Activated effector memory CD4-positive, alpha-beta T cell treated with Interleukin-2 at 50 U/mL for 16 hours (primary cell): Measurements from ENCODE around the gene EXOC6B.
"Not testable (repeated sequence)": the region's sequence is repeated elsewhere in the genome, so short reads cannot be mapped to it uniquely, and the experiment has no call there.

Experiments
- DNase-seq: peaks from one replicate; pipeline ENCODE4 v3.0.0-alpha.2; 2020

The EXOC6B gene

GRCh38 chr2:72423756-72424155, 402.1 kb downstream of the EXOC6B start:
- no peak for DNase-seq

DNA sequence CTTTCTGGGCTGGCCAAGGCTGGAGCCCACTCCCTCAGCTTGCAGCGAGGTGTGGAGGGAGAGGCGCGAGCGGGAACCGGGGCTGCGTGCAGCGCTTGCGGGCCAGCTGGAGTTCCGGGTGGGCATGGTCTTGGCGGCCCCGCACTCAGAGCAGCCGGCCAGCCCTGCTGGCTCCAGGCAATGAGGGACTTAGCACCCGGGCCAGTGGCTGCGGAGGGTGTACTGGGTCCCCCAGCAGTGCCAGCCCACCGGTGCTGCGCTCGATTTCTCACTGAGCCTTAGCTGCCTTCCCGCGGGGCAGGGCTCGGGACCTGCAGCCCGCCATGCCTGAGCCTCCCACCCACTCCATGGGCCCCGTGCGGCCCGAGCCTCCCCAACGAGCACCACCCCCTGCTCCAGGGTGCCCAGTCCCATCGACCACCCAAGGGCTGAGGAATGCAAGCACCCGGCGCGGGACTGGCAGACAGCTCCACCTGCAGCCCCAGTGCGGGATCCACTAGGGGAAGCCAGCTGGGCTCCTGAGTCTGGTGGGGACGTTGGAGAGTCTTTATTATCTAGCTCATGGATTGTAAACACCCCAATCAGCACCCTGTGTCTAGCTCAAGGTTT, 404.0 kb downstream of the EXOC6B start:
- not testable (repeated sequence) for DNase-seq

GRCh38 chr2:72415781-72416475, 409.9 kb downstream of the EXOC6B start:
- DNase-seq = no peak

DNA sequence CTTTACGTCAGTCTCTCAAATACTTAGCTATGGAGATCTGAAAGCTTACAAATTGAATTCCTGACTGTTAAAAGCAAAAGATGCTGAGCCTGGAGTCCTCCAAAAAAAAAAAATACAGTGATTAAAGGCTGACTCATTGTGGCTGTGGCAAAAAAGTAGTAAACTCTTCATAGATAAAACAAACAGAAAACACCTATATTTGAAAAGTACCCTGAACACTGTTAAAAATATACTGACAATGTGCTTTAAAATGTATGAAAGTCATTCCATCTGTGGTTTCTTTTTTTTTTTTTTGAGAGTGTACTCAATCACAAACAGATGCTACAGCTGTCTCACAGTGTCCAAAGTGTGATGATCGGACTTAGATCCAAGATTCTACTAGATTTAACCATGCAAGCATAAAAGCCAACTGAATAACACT, 410.6 kb downstream of the EXOC6B start:
- DNase-seq = no peak

DNA sequence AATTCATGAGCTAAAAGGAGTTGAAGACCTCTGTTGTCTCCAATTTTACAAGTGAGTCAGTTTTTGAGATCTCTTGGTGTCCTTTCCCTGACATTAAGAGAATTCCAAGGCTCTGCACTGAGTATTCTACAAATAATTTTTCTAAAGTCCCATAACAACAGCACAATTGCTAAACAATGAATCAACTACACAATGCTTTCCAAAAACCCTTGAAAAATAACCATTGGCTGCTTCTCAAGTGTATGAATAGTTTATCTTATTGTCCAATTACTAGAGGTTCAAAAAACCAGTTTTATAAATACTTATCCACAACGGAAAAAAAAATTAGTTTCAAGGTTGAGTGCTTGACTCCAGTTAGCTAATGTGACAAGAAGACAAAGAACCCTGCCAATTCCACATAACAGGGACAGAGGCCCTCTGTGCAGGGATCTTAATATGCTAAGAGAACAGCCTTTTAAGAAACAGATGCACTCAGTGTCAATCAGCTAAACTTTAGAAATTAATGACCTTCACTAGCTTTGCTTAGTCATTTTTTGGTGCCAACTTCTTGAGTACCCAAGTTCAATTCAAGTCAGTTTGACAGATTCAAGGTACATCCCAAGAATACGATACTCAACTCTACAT, 411.6 kb downstream of the EXOC6B start:
- no peak for DNase-seq

- no peak for DNase-seq
These were observed 412.1 kb downstream of the EXOC6B start for GRCh38 chr2:72413716-72414115.

GRCh38 chr2:72412214-72412613, 413.6 kb downstream of the EXOC6B start:
- DNase-seq = no peak

GRCh38 chr2:72399879-72400278, 426.0 kb downstream of the EXOC6B start:
- no peak for DNase-seq

DNA sequence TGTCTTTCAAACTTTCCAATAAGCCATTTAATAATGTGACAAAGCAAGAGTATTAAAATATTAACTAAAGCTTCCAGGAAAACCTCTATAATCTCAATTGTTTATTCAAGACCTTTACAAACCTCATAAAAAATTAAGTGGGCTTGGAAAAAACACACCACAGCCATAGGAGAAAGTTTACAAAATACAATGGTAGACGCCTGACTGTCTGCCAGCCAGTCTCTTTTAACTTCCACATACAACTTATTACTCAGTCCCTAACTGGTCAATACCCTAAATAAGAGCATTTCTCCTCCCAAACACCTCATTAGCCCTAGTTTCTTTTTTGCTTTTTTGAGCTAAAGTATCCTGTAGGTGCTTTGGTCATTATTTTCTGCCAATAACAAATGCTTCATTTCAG, 430.7 kb downstream of the EXOC6B start:
- DNase-seq = no peak

GRCh38 chr2:72394541-72395070, 431.2 kb downstream of the EXOC6B start:
- DNase-seq = no peak

GRCh38 chr2:72389447-72389846, 436.4 kb downstream of the EXOC6B start:
- no peak for DNase-seq

DNA sequence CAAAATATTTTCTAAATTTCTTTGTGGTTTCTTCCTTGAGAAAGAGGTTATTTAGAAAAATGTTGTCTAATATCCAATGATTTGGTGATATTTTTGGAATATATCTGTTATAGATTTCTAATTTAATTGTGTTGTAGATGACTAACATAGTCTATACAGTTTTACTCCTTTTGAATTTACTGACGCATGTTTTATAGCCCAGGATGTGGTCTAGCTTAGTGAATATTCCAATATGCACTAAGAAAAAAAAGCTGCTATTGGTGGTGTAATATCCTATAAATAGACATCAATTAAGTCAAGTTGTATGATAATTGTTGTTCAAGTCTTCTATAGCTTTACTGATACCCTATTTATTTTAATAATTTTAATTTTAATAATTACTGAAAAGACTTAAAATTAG, 437.6 kb downstream of the EXOC6B start:
- DNase-seq = no peak

- DNase-seq = no peak
These were observed 439.5 kb downstream of the EXOC6B start for GRCh38 chr2:72386288-72386687.

DNA sequence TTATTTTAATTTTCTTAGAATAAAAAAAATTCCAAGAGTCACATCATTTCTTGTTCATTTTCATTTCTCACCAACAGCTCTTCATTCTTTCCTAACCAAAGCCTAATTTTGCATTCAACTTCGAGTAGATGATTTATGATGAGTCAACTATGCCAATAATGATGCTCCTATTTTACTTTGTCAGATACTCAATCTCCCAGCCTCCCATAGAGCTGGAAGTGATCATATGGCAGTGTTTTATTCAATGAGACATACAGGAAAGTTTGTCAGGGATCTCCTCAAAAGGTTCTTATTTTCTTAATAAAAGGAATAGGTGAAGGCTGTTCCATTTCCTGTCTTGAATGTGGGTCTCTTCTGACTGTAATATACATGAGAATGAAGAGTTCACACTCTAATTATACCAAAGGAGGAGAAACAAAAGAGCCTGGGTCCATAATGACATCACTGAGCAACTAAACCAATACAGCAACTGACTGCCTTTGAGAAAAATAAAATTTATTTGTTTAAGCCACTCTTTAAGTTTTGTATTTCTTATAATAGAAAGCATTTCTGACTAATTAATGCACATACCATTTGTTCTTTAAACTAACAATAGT, 447.0 kb downstream of the EXOC6B start:
- no peak for DNase-seq

DNA sequence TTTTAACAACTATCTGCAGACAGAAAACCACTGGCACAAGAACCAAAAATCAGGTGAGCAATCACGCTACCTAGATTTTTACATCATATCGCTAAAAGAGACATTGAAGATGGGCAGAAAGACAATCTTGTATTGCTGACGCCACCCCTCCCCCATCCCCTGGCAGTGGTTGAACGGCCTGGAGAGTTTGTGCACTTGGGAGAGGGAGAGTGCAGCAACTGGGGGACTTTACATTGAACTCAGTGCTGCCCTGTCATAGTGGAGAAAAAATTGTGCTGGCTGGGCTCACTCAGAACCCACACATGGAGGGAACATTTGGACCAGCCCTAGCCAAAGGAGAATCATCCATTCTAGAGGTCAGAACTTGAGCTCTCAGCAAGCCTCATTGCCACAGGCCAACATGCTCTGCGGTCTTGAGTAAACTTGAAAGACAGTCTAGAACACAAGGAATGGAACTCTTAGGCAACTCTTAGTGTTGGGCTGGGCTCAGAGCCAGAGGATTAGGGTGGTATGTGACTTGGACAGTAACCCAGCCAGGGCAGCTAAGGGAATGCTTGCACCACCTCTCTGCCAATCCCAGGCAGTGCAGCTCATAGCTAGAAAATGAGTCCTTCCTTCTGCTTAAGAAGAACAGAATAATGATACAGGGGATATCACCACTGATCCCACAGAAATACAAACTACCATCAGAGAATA, 458.2 kb downstream of the EXOC6B start:
- DNase-seq = no peak

- no peak for DNase-seq
These were observed 462.4 kb downstream of the EXOC6B start for GRCh38 chr2:72363406-72363805.

DNA sequence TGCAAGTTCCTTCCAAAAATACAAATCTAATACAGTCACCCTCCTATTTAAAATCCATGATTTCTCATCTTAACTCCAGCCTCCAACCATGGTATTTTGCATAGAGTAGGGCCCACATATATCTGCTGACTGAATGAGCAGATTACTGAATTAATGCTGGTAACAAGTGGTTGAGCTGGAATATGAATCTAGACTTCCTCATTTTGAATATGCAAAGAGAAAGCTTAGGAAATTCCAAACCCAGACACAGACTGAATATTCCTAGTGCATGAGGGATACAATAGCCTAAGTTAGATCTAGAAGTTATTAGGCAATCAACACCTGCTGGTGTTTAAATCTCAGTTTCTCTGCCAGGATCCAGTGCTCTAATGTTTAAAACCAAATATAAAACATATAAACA, 463.1 kb downstream of the EXOC6B start:
- no peak for DNase-seq

GRCh38 chr2:72361521-72361920, 464.3 kb downstream of the EXOC6B start:
- no peak for DNase-seq

GRCh38 chr2:72361042-72361441, 464.8 kb downstream of the EXOC6B start:
- DNase-seq = no peak

- DNase-seq = no peak
These were observed 475.0 kb downstream of the EXOC6B start for GRCh38 chr2:72350852-72351251.

GRCh38 chr2:72349016-72349415, 476.8 kb downstream of the EXOC6B start:
- DNase-seq = no peak

DNA sequence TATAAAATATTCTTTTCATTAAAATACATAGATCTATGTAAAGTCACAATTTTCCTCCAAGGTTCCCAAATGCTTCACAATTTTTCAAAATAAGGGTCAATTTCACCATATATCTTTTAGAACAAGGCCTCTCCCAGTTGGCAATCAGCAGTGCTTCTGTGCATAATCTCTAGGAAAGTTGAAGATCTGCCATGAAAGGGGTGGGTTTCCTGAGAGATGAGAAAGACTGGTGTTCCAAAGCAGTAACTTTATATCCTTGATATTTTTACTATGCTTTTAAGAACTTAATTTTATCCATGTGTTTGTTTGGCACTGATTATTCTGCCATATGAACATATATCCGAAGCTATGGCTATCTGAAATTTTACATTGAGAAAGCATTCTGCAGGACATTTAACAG, 478.8 kb downstream of the EXOC6B start:
- DNase-seq = no peak

DNA sequence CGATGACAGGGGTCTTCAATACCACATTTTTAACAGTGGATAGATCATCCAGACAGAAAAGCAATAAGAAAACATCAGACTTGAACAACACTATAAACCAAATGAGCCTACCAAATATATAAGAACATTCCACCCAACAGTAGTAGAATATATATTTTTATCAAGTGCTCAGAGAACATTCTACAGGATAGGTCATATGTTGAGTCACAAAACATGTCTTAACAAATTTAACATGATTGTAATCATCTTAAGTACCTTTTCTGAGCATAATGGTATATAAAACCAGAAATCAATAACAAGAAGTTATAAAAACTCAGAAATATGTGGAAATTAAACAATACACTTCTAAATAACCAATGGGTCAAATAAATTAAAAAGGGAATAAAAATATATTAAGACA, 484.2 kb downstream of the EXOC6B start:
- no peak for DNase-seq
